Measurements from ENCODE around the gene BRK1. TPM values are rescaled to one million over a fixed set of nuclear protein-coding genes. Genes with fewer than 3 reads are reported as not detected.
"Not testable (repeated sequence)": the region's sequence is repeated elsewhere in the genome, so short reads cannot be mapped to it uniquely, and the experiment has no call there.

Gene BRK1
- 113 and 126 TPM in 2 replicates for total RNA-seq

GRCh38 chr3:10115326-10116137 is at the start of gene BRK1:
Gene BRK1 (plus strand): TSS chr3:10115675. CDS start chr3:10115702, 27 bp downstream.
- peak; percentile 97 to 98 for DNase-seq (ENCODE audit: low read depth in 2 of 2)

DNA sequence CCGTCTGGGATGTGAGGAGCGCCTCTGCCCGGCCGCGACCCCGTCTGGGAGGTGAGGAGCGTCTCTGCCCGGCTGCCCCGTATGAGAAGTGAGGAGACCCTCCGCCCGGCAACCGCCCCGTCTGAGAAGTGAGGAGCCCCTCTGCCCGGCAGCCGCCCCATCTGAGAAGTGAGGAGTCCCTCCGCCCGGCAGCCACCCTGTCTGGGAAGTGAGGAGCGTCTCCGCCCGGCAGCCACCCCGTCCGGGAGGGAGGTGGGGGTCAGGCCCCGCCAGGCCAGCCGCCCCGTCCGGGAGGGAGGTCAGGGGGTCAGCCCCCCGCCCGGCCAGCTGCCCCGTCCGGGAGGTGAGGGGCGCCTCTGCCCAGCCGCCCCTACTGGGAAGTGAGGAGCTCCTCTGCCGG is 45.4 kb upstream of the BRK1 start:
- not testable (repeated sequence) for DNase-seq (ENCODE audit: low read depth in 2 of 2)

DNA sequence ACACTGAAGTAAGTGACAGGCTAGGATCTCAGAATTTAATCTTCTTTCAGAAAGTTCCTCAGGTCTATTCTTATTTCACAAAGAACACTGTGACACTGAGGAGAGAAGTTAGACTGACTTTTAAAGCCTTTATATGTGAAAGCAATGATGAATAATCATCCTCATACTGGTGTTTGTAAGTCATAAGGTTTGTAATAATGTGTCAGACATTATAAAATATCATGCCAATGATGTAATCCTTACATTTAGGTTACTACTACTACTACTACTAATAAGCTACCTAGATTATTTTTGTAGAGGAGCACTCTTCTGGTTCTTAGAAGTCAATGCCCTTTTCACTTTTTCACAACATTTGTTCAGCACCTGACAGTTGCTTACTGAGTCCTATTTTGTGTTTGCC is 40.8 kb upstream of the BRK1 start:
- no peak for DNase-seq (ENCODE audit: low read depth in 2 of 2)

GRCh38 chr3:10081871-10082270 is 33.6 kb upstream of the BRK1 start:
- no peak for DNase-seq (ENCODE audit: low read depth in 2 of 2)

GRCh38 chr3:10085738-10086137 is 29.7 kb upstream of the BRK1 start:
- DNase-seq (ENCODE audit: low read depth in 2 of 2) = no peak

DNA sequence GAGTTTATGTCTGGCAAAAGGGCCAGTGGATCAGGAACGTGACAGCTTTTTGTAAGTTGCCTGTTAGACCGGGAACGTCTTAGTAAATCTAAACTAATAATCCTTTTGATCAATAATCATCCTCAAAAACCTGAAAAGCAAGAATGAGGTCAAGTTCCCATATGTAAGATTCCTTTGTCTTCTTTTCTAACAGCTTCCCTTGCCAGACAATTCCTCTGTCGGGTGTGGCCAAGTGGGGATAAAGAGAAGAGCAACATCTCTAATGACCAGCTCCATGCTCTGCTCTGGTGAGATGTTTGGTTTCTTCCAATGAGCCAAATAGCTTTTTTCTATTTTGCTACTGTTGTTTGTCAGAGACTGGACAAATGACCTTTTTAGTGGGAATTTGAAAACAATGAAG is 27.2 kb upstream of the BRK1 start:
- DNase-seq (ENCODE audit: low read depth in 2 of 2) = no peak

- no peak for DNase-seq (ENCODE audit: low read depth in 2 of 2)
These were observed 25.3 kb upstream of the BRK1 start for GRCh38 chr3:10090179-10090578.

DNA sequence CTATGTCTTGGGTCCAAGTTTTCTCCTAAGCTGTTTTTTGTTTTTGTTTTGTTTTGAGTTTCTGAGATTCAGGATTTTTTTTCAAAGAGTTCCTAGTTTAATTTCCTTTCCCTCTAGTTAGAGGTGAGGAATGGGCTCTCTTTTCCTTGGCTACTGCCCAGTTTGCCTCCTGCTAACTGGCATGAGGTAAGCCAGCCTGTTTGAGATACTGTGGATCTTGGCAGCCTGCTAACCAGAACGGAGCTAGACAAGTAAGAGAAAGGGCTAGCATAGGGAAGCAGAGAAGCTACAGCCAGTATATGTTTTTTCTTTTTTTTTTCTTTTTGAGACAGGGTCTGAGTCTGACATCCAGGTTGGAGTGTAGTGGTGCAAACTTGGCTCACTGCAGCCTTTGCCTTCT is 24.7 kb upstream of the BRK1 start:
- DNase-seq (ENCODE audit: low read depth in 2 of 2) = not testable (repeated sequence)

DNA sequence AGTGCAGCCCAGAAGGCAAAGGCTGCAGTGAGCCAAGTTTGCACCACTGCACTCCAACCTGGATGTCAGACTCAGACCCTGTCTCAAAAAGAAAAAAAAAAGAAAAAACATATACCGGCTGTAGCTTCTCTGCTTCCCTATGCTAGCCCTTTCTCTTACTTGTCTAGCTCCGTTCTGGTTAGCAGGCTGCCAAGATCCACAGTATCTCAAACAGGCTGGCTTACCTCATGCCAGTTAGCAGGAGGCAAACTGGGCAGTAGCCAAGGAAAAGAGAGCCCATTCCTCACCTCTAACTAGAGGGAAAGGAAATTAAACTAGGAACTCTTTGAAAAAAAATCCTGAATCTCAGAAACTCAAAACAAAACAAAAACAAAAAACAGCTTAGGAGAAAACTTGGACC is 24.1 kb upstream of the BRK1 start:
- not testable (repeated sequence) for DNase-seq (ENCODE audit: low read depth in 2 of 2)

DNA sequence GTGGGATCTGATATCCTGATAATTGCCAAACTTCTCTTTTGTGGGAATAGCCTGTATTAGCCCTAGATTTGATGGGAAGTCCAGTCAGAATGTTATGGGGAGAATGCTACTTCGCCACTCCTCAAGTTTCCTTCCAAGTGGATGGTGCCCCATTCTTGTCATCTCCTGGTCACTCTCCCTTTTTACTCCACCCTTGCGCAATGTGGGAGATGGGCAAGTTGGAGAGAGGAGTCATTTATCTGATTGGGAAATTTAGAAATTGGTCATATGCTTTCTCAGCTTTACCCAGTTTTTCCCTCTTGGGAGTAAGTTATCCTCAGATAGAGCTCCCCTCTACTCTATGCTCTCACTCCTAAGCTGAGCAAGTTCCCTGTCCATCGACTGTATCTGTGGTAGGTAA is 21.8 kb upstream of the BRK1 start:
- no peak for DNase-seq (ENCODE audit: low read depth in 2 of 2)

GRCh38 chr3:10099041-10099440 is 16.4 kb upstream of the BRK1 start:
- no peak for DNase-seq (ENCODE audit: low read depth in 2 of 2)

- DNase-seq (ENCODE audit: low read depth in 2 of 2) = no peak
These were observed 8.6 kb upstream of the BRK1 start for GRCh38 chr3:10106919-10107318.

- DNase-seq (ENCODE audit: low read depth in 2 of 2) = no peak
These were observed 7.4 kb upstream of the BRK1 start, which contains the start of gene FANCD2OS for GRCh38 chr3:10108091-10108490. Gene FANCD2OS (minus strand): TSS chr3:10108255. CDS start chr3:10104774, 3,481 bp downstream.

DNA sequence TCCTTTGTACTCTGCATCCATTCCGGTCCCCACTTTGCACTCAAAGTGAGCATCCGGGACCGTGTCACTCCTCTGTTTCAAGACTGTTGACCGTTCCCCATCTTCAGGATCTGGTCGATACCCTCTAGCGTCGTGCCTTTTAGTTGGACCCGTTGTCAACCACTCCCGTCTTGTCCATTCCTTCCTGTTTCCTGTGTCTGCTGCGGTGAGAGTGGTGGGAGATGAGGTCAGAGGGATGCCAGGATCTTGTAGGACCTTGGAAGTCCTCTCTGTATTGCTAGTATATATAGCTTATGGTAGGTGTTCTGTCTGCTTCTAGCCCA is 624 bp downstream of the BRK1 start:
- peak in 1 of 2 donors; percentile 74 for DNase-seq (ENCODE audit: low read depth in 2 of 2)

- DNase-seq (ENCODE audit: low read depth in 2 of 2) = no peak
These were observed 1.5 kb downstream of the BRK1 start for GRCh38 chr3:10116928-10117327.

- DNase-seq (ENCODE audit: low read depth in 2 of 2) = no peak
These were observed 3.9 kb downstream of the BRK1 start for GRCh38 chr3:10119376-10119775.

DNA sequence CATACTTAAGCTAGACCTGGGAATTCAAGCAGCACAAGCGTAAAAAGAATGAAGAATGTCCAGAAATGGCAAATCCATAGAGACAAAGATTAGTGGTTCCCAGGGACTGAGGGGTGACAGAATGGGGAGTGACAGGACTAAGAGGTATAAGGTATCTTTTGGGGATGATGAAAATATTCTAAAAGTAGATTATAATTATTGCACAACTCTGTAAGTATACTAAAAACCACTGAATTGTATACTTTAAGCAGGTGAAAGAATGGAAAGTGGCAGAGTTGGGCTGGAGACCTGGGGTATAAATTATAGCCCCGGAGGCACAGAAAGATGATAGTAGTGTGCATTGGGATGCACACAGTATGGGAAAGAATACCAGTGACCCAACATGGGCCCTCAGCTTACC is 5.6 kb downstream of the BRK1 start:
- DNase-seq (ENCODE audit: low read depth in 2 of 2) = no peak

- DNase-seq (ENCODE audit: low read depth in 2 of 2) = no peak
These were observed 7.2 kb downstream of the BRK1 start for GRCh38 chr3:10122724-10123123.

DNA sequence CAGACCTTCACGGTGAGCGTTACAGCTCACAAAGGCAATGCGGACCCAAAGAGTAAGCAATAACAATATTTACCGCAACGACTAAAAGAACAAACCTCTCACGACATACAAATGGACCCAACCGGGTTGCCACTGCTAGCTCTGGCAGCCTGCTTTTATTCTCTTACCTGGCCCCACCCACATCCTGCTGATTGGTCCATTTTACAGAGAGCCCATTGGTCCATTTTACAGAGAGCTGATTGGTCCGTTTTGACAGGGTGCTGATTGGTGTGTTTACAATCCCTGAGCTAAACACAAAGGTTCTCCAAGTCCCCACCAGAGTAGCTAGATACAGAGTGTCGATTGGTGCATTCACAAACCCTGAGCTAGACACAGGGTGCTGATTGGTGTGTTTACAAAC is 20.4 kb downstream of the BRK1 start:
- DNase-seq (ENCODE audit: low read depth in 2 of 2) = not testable (repeated sequence)

DNA sequence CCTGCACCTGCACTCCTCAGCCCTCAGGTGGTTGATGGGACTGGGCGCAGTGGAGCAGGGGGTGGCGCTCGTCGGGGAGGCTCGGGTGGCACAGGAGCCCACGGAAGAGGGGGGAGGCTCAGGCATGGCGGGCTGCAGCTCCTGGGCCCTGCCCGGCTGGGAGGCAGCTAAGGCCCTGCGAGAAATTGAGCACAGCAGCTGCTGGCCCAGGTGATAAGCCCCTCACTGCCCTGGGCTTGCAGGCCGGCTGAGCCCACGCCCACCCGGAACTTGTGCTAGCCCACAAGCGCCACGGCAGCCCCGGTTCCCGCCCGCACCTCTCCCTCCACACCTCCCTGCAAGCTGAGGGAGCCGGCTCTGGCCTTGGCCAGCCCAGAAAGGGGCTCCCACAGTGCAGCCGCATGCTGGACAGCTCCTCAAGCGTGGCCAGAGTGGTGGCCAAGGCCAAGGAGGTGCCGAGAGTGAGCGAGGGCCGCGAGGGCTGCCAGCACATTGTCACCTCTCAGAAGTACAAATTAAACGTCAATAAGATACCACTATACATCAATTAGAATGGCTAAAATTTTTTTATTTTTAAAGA is 21.0 kb downstream of the BRK1 start:
- no peak for DNase-seq (ENCODE audit: low read depth in 2 of 2)

GRCh38 chr3:10137178-10137577 is 21.7 kb downstream of the BRK1 start:
- DNase-seq (ENCODE audit: low read depth in 2 of 2) = no peak

DNA sequence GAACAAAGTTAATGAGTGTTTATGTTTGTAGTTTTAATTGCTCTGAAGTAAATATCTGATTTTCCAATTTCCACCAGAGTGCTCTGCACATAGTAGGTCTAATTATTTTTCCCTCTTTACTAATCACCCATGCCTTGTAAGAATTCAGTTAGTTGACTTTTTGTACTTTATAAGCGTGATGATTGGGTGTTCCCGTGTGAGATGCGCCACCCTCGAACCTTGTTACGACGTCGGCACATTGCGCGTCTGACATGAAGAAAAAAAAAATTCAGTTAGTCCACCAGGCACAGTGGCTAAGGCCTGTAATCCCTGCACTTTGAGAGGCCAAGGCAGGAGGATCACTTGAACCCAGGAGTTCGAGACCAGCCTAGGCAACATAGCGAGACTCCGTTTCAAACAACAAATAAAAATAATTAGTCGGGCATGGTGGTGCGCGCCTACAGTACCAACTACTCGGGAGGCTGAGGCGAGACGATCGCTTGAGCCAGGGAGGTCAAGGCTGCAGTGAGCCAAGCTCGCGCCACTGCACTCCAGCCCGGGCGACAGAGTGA is 25.6 kb downstream of the BRK1 start:
- peak in 1 of 2 donors; percentile 11 for DNase-seq (ENCODE audit: low read depth in 2 of 2)
